Frontal cortex (tissue), 1 donor: ENCODE measurements around the gene CTNNB1. TPM values are rescaled to one million over a fixed set of nuclear protein-coding genes. Genes with fewer than 3 reads are reported as not detected.

ENCODE experiments used
- small RNA-seq: library from RNA; depleted of rRNA; stranded (forward); fragments of <200 nt; gene quantifications from one replicate; pipeline ENCODE3, GENCODE V24; 2014
- total RNA-seq: library from RNA; depleted of rRNA; stranded (reverse); fragments of >200 nt; gene quantifications from one replicate; pipeline ENCODE4 v1.2.3, GENCODE V29; 2014

CTNNB1 gene
- total RNA-seq, 1 donor from 2014 or later: 962 TPM

Small RNA genes lying within 50 kb of the gene (small RNA-seq; reads per million reads assigned to genes)
- gene MRPS31P1: not detected
